NCI-H2171 (cell line): ENCODE measurements around the gene MTA3.
"Not testable (repeated sequence)": the region's sequence is repeated elsewhere in the genome, so short reads cannot be mapped to it uniquely, and the experiment has no call there.

Experiments
- DNase-seq: peaks from one replicate; lab custom pipeline; 2025; lab: John Stamatoyannopoulos, UW

MTA3 gene

GRCh38 chr2:42568401-42569115 is at the start of gene MTA3:
MTA3 (plus strand) TSS chr2:42568632; CDS start chr2:42568746, 114 bp downstream.
- DNase-seq = peak; percentile 63

DNA sequence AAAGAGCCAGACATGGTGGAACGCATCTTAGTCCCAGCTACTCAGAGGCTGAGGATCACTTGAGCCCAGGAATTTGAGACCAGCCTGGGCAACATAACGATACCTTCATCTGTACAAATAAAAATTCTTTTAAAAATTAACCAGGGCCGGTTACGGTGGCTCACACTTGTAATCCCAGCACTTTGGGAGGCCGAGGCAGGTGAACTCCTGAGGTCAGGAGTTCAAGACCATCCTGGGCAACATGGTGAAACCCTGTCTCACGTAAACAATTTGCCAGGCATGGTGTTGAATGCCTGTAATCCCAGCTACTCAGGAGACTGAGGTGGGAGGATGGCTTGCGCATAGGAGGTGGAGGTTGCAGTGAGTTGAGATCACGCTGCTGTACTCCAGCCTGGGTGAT is 48.8 kb upstream of the MTA3 start:
- DNase-seq = no peak

- no peak for DNase-seq
These were observed 46.4 kb upstream of the MTA3 start for GRCh38 chr2:42522035-42522434.

DNA sequence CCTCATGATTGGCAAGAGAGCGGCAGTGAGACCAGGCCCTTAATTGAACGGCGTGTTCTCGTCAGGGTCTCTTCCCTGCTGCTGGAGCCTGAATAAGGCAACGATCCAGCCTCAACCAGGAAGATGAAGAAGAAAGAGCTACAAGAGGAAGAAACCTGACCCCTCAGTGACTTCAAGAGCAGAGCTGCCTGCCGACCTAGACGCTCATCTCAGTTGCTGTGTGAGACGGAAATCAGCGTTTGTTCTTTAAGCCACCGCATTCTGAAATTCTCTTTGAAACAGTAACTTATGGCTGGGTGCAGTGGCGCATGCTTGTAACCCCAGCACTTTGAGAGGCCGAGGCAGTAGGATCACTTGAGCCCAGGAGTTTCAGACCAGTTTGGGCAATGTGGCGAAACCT is 45.1 kb upstream of the MTA3 start:
- no peak for DNase-seq

DNA sequence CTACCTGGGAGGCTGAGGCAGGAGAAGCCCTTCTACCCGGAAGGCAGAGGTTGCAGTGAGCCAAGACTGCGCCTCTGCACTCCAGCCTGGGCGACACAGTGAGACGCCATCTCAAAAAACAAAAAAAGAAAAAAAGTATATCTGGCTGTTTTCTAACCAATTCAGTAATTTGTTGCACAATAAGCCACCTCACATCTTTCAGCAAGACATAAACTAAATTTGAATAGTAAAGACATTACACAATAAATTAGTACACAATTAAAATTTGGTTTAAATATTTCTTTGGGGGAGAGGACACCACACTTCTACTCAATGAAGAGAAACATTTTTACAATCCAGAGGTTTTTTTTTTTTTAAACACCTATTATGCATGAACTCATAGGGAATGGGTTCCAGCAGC is 36.0 kb upstream of the MTA3 start:
- no peak for DNase-seq

GRCh38 chr2:42537493-42537892 is 30.9 kb upstream of the MTA3 start:
- no peak for DNase-seq

GRCh38 chr2:42542871-42543270 is 25.6 kb upstream of the MTA3 start:
- DNase-seq = no peak

- no peak for DNase-seq
These were observed 23.3 kb upstream of the MTA3 start for GRCh38 chr2:42545023-42545721.

DNA sequence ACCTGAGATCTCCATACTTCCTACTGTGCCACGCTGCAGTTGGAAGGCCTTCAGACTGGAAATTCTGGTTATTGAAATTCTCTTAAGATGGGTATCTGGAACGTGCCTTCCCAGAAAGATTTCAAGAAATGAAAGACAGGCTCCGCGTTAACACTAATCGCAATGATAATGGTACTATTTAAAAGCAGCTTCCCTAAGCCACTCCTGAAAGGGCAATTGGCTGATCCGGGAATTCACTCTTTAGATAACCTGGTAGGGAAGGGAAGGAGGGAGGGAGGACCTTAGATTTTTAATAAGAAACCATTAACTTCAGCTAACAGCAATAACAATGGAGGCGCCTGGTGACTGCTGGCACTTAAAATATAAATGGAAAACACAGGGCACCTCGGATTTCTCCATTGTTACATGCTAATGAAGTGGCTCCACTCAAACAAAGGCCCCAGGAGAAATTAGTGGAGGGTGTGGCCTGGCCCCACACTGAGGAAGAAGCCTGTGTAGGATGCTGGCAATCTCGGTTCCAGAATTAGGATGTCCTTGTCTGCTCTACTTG is 22.5 kb upstream of the MTA3 start:
- no peak for DNase-seq

DNA sequence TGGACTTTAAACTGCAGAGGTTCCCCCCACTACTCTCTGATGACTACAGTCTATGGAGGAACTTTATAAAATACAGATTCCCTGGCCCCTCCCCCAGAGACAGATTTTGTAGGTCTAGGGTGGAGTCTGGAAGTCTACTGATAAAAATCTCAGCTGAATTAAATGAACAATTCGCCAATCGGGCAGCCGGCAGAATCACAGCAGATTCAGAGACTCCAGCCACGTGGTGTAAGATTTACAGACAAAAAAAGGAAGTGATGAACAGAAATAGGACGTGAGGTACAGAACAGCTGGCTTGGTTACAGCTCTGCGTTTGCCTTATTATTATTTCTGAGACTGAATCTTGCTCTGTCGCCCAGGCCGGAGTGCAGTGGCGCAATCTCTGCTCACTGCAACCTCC is 21.4 kb upstream of the MTA3 start:
- no peak for DNase-seq

GRCh38 chr2:42547446-42548295 is 20.8 kb upstream of the MTA3 start:
- no peak for DNase-seq

DNA sequence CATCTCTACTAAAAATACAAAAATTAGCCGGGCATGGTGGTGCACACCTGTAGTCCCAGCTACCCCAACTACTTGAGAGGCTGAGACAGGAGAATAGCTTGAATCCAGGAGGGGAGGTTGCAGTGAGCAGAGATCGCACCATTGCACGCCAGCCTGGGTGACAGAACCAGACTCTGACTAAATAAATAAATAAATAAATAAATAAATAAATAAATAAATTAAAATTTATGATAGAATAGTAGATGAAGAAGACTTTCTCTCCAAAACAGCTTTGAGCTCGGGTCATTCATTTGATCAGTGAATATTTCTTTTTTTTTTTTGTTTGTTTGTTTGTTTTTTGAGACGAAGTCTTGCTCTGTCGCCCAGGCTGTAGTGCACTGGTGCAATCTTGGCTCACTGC is 17.6 kb upstream of the MTA3 start:
- no peak for DNase-seq

DNA sequence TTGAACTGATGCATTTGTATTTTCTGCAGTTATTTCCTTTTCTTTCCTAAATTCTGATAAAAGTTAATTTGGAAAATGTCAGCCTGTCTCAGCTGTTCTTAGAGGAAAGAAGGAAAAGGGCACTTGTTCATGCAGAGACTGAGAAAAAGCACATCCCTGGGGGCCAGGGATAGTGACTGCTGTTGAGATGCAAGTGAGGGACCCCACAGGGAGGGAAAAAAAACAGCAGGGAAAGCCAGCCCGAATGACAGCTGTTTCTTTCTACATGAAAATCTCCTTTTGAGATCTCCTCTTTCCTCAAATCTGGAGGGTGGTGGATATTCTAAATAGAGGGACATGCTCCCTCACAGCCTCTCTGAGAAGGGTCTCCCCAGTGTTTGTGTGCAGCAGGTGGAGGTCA is 14.0 kb upstream of the MTA3 start:
- peak; percentile 42 for DNase-seq

DNA sequence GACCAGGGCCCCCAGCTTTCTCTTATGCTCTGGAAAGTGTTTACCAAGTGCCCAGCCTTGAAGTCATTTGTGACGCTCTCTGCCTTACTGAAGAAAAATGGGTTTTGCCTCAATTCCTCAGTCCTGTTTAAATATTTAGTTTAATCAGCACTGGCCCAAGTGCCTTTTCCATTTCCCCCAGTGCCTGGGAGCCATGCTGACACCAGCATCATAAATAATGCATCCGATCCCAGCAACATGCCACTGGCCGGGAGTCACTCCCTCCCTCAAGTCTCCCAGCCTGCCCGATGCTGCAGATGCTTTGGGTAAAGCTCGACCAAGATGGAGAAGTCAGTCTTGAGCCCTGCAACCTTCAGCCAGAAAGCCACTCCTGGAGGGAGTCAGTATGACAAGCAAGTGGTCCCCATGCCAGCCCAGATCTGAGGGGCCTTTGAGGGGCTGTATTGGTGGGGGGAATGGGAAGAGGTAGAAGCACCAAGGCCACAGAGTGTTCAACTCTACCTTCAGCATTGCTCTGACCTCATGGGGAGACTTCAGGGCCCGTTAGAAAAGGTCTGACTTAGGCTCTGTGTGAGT is 12.0 kb upstream of the MTA3 start:
- no peak for DNase-seq

- no peak for DNase-seq
These were observed 11.1 kb upstream of the MTA3 start for GRCh38 chr2:42557306-42557705.

DNA sequence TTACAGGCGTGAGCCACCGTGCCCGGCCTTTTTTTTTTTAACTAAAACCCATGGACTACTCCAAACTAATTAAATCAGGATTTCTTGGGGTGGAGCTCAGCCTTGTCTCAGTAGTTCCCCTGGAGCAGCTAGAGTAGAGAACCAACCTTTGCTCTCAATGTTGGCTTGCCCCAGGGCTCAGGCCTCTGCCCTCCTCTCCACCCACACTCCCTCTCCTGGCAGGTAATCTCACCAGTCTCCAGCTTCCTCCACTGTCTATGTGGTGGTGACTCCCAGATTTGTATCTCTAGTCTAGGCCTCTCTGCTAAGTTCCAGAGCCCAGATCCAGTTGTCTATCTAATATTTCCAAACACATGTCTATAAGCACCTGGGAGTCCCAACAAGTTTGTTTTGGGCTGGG is 9.6 kb upstream of the MTA3 start:
- no peak for DNase-seq

DNA sequence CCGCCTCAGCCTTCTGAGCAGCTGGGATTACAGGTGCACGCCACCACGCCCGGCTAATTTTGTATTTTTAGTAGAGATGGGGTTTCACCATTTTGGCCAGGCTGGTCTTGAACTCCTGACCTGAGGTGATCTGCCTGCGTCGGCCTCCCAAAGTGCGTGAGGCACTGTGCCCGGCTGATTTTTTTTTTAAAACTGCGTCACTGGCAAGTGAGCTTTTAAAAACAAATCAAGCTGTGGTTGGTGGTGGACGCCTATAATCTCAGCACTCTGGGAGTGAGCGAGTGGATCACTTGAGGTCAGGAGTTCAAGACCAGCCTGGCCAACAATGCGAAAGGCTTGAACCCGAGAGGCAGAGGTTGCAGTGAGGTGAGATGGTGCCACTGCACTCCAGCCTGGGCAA is 8.3 kb upstream of the MTA3 start:
- not testable (repeated sequence) for DNase-seq

- DNase-seq = no peak
These were observed 7.5 kb upstream of the MTA3 start for GRCh38 chr2:42560899-42561298.

DNA sequence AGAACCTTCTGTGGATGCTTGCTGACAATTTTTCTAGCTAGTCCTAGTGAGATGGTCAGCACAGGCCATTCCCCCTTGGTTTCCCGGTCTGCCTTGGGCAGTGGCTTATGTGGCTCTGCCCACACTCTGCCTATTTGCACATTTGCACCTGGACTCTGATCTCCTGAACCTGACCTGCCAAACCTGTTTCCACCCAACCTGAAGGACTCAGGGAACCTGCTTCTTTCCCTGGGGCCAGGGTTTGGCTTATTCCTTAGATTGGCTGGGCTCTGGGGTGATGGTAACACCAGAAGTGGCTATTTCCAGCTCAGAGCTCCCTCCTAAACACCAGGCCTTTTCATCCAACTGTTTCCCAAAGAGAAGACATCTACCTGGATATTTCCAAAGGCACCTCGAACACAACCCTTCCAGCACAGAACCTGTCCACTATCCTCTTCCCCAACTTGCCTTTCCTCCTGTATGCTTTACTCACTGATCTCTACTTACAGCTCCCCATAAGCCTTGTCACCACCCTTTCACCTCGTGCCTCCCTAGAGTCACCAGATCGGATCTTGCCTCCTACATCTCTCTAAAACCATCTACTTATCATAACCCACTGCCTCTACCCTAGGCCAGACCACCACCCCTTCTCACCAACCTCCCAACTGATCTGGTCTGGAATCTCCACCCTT is 5.8 kb upstream of the MTA3 start:
- DNase-seq = no peak

- DNase-seq = no peak
These were observed 2.4 kb upstream of the MTA3 start for GRCh38 chr2:42566025-42566424.

- no peak for DNase-seq
These were observed 1.6 kb upstream of the MTA3 start for GRCh38 chr2:42566837-42567321.
